Measurements from ENCODE around the gene S100B. TPM values are rescaled to one million over a fixed set of nuclear protein-coding genes. Genes with fewer than 3 reads are reported as not detected.

The S100B gene
- total and polyA plus RNA-seq, 8 donors, result 1.8 to 18.4 (median 7.0) TPM; not detected in 1

- H3K4me1 ChIP-seq, result peaks cover 0 to 18% (median 2%) of the 10 kb centered on the region in 4 donors
- WGBS, 5 donors, result 85 to 94% (median 89%) methylated on average over 2 of the region's 2 CpGs
- no peaks in the 10 kb centered on the region for H3K36me3 ChIP-seq
- DNase-seq, result no peak
- TF ChIP-seq, protein P1, sequence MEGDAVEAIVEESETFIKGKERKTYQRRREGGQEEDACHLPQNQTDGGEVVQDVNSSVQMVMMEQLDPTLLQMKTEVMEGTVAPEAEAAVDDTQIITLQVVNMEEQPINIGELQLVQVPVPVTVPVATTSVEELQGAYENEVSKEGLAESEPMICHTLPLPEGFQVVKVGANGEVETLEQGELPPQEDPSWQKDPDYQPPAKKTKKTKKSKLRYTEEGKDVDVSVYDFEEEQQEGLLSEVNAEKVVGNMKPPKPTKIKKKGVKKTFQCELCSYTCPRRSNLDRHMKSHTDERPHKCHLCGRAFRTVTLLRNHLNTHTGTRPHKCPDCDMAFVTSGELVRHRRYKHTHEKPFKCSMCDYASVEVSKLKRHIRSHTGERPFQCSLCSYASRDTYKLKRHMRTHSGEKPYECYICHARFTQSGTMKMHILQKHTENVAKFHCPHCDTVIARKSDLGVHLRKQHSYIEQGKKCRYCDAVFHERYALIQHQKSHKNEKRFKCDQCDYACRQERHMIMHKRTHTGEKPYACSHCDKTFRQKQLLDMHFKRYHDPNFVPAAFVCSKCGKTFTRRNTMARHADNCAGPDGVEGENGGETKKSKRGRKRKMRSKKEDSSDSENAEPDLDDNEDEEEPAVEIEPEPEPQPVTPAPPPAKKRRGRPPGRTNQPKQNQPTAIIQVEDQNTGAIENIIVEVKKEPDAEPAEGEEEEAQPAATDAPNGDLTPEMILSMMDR (IDR thresholded peaks at IDR 0.05), result no peak
- TF ChIP-seq POLR2AphosphoS5 (IDR thresholded peaks at IDR 0.05), result no peak
- TF ChIP-seq POLR2A (IDR thresholded peaks at IDR 0.05), result no peak
- TF ChIP-seq EP300 (IDR thresholded peaks at IDR 0.05), result no peak
- H3K27me3 ChIP-seq, result peaks cover 0 to 7% (median 0%) of the 10 kb centered on the region in 3 donors
- no peak overlapping the region for H3K4me3 ChIP-seq
- H3K9me3 ChIP-seq, result peaks cover 0 to 1% (median under 1%) of the 10 kb centered on the region in 4 donors
- no peak overlapping the region for H3K27ac ChIP-seq
- intact Hi-C loops (cut with DNase I; ENCODE audit: low total_unique reads), result no loop called here
Measured at GRCh38 chr21:46619846-46620245, 15.0 kb upstream of the S100B start.

GRCh38 chr21:46618738-46619379, 14.0 kb upstream of the S100B start:
- no peak overlapping the region for H3K4me3 ChIP-seq
- TF ChIP-seq POLR2A (IDR thresholded peaks at IDR 0.05) (no peak), EP300 (IDR thresholded peaks at IDR 0.05) (no peak), POLR2AphosphoS5 (IDR thresholded peaks at IDR 0.05) (no peak)
- TF ChIP-seq, protein P1 (IDR thresholded peaks at IDR 0.05), result no peak
- peaks cover 0 to 7% (median 0%) of the 10 kb centered on the region in 3 donors for H3K27me3 ChIP-seq
- no peak overlapping the region for H3K27ac ChIP-seq
- DNase-seq, result no peak
- H3K36me3 ChIP-seq, result no peaks in the 10 kb centered on the region
- intact Hi-C loops (cut with DNase I; ENCODE audit: low total_unique reads), result no loop called here
- peaks cover 0 to 18% (median 2%) of the 10 kb centered on the region in 4 donors for H3K4me1 ChIP-seq
- no peaks in the 10 kb centered on the region for H3K9me3 ChIP-seq
- WGBS, 5 donors, result 87 to 94% (median 93%) methylated on average over 5 of the region's 5 CpGs

- Histone ChIP-seq H3K36me3 (no peaks in the 10 kb centered on the region), H3K27ac (no peak overlapping the region), H3K4me1 (peaks cover 0 to 12% (median 2%) of the 10 kb centered on the region in 4 donors), H3K4me3 (no peak overlapping the region), H3K9me3 (no peaks in the 10 kb centered on the region), H3K27me3 (peaks cover 0 to 7% (median 0%) of the 10 kb centered on the region in 3 donors)
- WGBS, 5 donors, result 69 to 85% (median 81%) methylated on average over 6 of the region's 6 CpGs
- TF ChIP-seq, protein P1 (IDR thresholded peaks at IDR 0.05), result no peak
- TF ChIP-seq EP300 (IDR thresholded peaks at IDR 0.05), result no peak
- no peak for TF ChIP-seq POLR2AphosphoS5 (IDR thresholded peaks at IDR 0.05)
- no peak for TF ChIP-seq POLR2A (IDR thresholded peaks at IDR 0.05)
- intact Hi-C loops (cut with DNase I; ENCODE audit: low total_unique reads), result no loop called here
- no peak for DNase-seq
Measured at GRCh38 chr21:46617267-46618051, 12.6 kb upstream of the S100B start.

DNA sequence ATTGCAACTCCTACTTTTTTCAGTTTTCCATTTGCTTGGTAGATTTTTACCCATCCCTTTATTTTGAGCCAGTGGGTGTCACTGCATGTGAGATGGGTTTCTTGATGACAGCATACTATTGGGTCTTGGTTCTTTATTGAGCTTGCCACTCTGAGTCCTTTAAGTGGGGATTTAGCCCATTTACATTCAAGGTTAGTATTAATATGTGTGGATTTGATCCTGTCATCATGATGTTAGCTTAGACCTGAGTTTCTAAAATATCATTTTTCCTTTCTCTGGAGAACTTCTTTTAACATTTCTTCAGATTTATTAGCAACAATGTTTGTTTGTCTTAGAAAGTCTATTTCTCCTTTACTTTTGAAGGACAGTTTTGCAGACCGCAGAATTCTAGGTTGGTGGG, 11.8 kb upstream of the S100B start:
- intact Hi-C loops (cut with DNase I; ENCODE audit: low total_unique reads), result no loop called here
- no peak overlapping the region for H3K27ac ChIP-seq
- H3K36me3 ChIP-seq, result no peaks in the 10 kb centered on the region
- peaks cover 0 to 5% (median 0%) of the 10 kb centered on the region in 4 donors for H3K4me1 ChIP-seq
- DNase-seq, result no peak
- TF ChIP-seq POLR2AphosphoS5 (IDR thresholded peaks at IDR 0.05) (no peak), POLR2A (IDR thresholded peaks at IDR 0.05) (no peak), EP300 (IDR thresholded peaks at IDR 0.05) (no peak)
- TF ChIP-seq, protein P1 (IDR thresholded peaks at IDR 0.05), result no peak
- H3K4me3 ChIP-seq, result no peak overlapping the region
- peaks cover 0 to 7% (median 0%) of the 10 kb centered on the region in 3 donors for H3K27me3 ChIP-seq
- H3K9me3 ChIP-seq, result no peaks in the 10 kb centered on the region
- 92 to 97% (median 95%) methylated on average over 1 of the region's 1 CpG for WGBS, 5 donors

All from stomach (tissue), 9 donors.